SK-N-SH (cell line): ENCODE results near the gene PSME1. TPM values are rescaled to one million over a fixed set of nuclear protein-coding genes. Genes with fewer than 3 reads are reported as not detected.

Experiments used
- CTCF ChIA-PET: fragments of 300-600, 350-600 bp; formaldehyde crosslinking; extraction: SDS; loops from one replicate; lab custom pipeline; 2021; lab: Yijun Ruan, JAX
- POLR2A ChIA-PET: fragments of 350-600 bp; sonication (Branson Sonifier 250); formaldehyde crosslinking; extraction: SDS; loops from one replicate; lab custom pipeline; 2020; ENCODE audit warnings: antibody characterized with exemption, inconsistent platforms; lab: Yijun Ruan, JAX
- DNase-seq: peaks from one replicate; pipeline ENCODE4 v3.0.0; 2012
- H2AFZ ChIP-seq: fragments of 200-600 bp; sonication (generic); 2 replicates; pipeline ENCODE4 v1.8.1; 2016; ENCODE audit warnings: antibody characterized with exemption, mild to moderate bottlenecking, low read depth
- H3F3A ChIP-seq: fragments of 200-600 bp; sonication (generic); replicated peaks from 2 replicates; pipeline ENCODE3; 2016; ENCODE audit warnings: antibody characterized with exemption, mild to moderate bottlenecking; ENCODE audit not compliant: insufficient read depth
- H3K27ac ChIP-seq, 2 experiments: fragments of 200-500 bp in 1 of 2; fragments of 200-600 bp in 1 of 2; sonication (Bioruptor generic) in 1 of 2; sonication (generic), shearing (Covaris generic) in 1 of 2; 2 replicates each; pipeline versions ENCODE4 v1.5.1 to v1.6.1; 2014 to 2016; ENCODE audit warnings: low read depth in 2 of 2, inconsistent platforms in 1 of 2, low read length in 1 of 2, mild to moderate bottlenecking in 1 of 2, mixed read lengths in 1 of 2
- H3K27me3 ChIP-seq: fragments of 200-600 bp; sonication (generic), shearing (Covaris generic); 2 replicates; pipeline ENCODE4 v1.6.1; 2016; ENCODE audit warnings: mixed run types; ENCODE audit not compliant: insufficient read depth
- H3K36me3 ChIP-seq, 2 experiments: fragments of 200-500 bp in 1 of 2; fragments of 200-600 bp in 1 of 2; sonication (Bioruptor generic) in 1 of 2; sonication (generic) in 1 of 2; replicated peaks in 1 of 2; 2 replicates each; pipeline versions ENCODE3 to v1.5.1; 2014 to 2016; ENCODE audit warnings: low read length in 1 of 2, mild to moderate bottlenecking in 1 of 2; ENCODE audit not compliant: insufficient read depth in 2 of 2, control insufficient read depth in 1 of 2
- H3K4me1 ChIP-seq, 2 experiments: fragments of 200-500 bp in 1 of 2; fragments of 200-600 bp in 1 of 2; sonication (Bioruptor generic) in 1 of 2; sonication (generic), shearing (Covaris generic) in 1 of 2; 2 replicates each; pipeline versions ENCODE4 v1.5.1 to v1.6.1; 2014 to 2016; ENCODE audit warnings: low read depth in 1 of 2, low read length in 1 of 2, mixed run types in 1 of 2; ENCODE audit not compliant: insufficient read depth in 2 of 2, control insufficient read depth in 1 of 2
- H3K4me2 ChIP-seq: fragments of 200-600 bp; sonication (generic), shearing (Covaris generic); 2 replicates; pipeline ENCODE4 v1.6.1; 2017; ENCODE audit warnings: mixed run types
- H3K4me3 ChIP-seq, 2 experiments: fragments of 200-500 bp in 1 of 2; fragments of 200-600 bp in 1 of 2; sonication (Bioruptor generic) in 1 of 2; sonication (generic), shearing (Covaris generic) in 1 of 2; 2 replicates each; pipeline versions ENCODE4 v1.5.1 to v1.8.1; 2014 to 2016; ENCODE audit warnings: low read depth in 2 of 2, inconsistent platforms in 1 of 2, low read length in 1 of 2, mild to moderate bottlenecking in 1 of 2, mixed read lengths in 1 of 2, moderate library complexity in 1 of 2
- H3K79me2 ChIP-seq: fragments of 200-600 bp; sonication (generic); 2 replicates; pipeline ENCODE4 v1.8.1; 2017; ENCODE audit warnings: mild to moderate bottlenecking; ENCODE audit not compliant: insufficient read depth
- H3K9ac ChIP-seq: fragments of 200-600 bp; sonication (generic); 2 replicates; pipeline ENCODE4 v1.6.1; 2017; ENCODE audit warnings: mixed run types
- H3K9me2 ChIP-seq: fragments of 200-600 bp; sonication (generic); 2 replicates; pipeline ENCODE4 v1.6.1; 2017; ENCODE audit warnings: mixed run types
- H3K9me3 ChIP-seq: fragments of 200-600 bp; sonication (generic); 2 replicates; pipeline ENCODE4 v1.6.1; 2017; ENCODE audit warnings: mixed run types, mild to moderate bottlenecking, moderate library complexity
- H4K20me1 ChIP-seq: fragments of 200-600 bp; sonication (generic); 2 replicates; pipeline ENCODE4 v1.6.1; 2017; ENCODE audit warnings: mild to moderate bottlenecking, mixed run types; ENCODE audit not compliant: insufficient read depth
- CHD2 ChIP-seq: fragments of 150-350 bp; IDR thresholded peaks from 2 replicates; pipeline ENCODE4 v1.6.1; 2018; ENCODE audit warnings: low read length; ENCODE audit not compliant: partially characterized antibody
- EP300 ChIP-seq, 2 experiments: IDR thresholded peaks; 2 replicates each; pipeline versions ENCODE4 v1.4.0 to v1.6.1; 2012; ENCODE audit warnings: borderline replicate concordance in 1 of 2, low read depth in 1 of 2, low read length in 1 of 2
- EZH2phosphoT487 ChIP-seq: fragments of 200-600 bp; sonication (generic); IDR thresholded peaks from 2 replicates; pipeline ENCODE4 v1.6.1; 2017; ENCODE audit warnings: low read depth, mixed run types, mild to moderate bottlenecking, antibody characterized with exemption, moderate library complexity, borderline replicate concordance
- FOSL2 ChIP-seq: IDR thresholded peaks from 2 replicates; pipeline ENCODE4 v1.4.0; 2012; ENCODE audit warnings: low read depth, mild to moderate bottlenecking, moderate library complexity, borderline replicate concordance
- GATA2 ChIP-seq: sonication (generic); formaldehyde crosslinking; IDR thresholded peaks from 2 replicates; pipeline ENCODE4 v1.5.0; 2020; ENCODE audit warnings: mild to moderate bottlenecking, missing genetic modification reagents
- MEF2A ChIP-seq: IDR thresholded peaks from 2 replicates; pipeline ENCODE4 v1.4.0; 2012; ENCODE audit warnings: low read depth, borderline replicate concordance
- NFIC ChIP-seq: IDR thresholded peaks from 2 replicates; pipeline ENCODE4 v1.4.0; 2012; ENCODE audit warnings: borderline replicate concordance
- NRF1 ChIP-seq: IDR thresholded peaks from 2 replicates; pipeline ENCODE4 v1.6.1; 2012; ENCODE audit warnings: low read depth, mild to moderate bottlenecking, low read length
- RCOR1 ChIP-seq: fragments of 150-350 bp; IDR thresholded peaks from 2 replicates; pipeline ENCODE4 v1.6.1; 2017; ENCODE audit warnings: antibody characterized with exemption, low read length
- RFX5 ChIP-seq: IDR thresholded peaks from 2 replicates; pipeline ENCODE4 v1.6.1; 2012; ENCODE audit warnings: mild to moderate bottlenecking, improper control_type of control experiment, low read length
- TAF1 ChIP-seq: IDR thresholded peaks from 2 replicates; pipeline ENCODE4 v1.6.1; 2012; ENCODE audit warnings: low read depth, mild to moderate bottlenecking, low read length, moderate library complexity, borderline replicate concordance
- TEAD4 ChIP-seq: IDR thresholded peaks from 2 replicates; pipeline ENCODE4 v1.4.0; 2012; ENCODE audit warnings: mild to moderate bottlenecking, borderline replicate concordance; ENCODE audit not compliant: insufficient read depth
- WGBS: methylation state at CpG from one replicate; pipeline ENCODE4 v1.1.6; 2017; ENCODE audit warnings: low lambda C conversion rate; 5-methylcytosine and 5-hydroxymethylcytosine counted together
- polyA plus RNA-seq, 3 experiments: library from polyadenylated mRNA; depleted of rRNA; stranded (reverse); fragments of >200 nt; gene quantifications; 2 replicates each; pipeline ENCODE4 v1.2.3, GENCODE V29; 2012
- TF ChIP-seq, protein P1 (sequence below): fragments of 200-600 bp; sonication (generic); IDR thresholded peaks from 2 replicates; pipeline ENCODE4 v1.6.1; 2017; ENCODE audit warnings: antibody characterized with exemption, mild to moderate bottlenecking, moderate library complexity
- TF ChIP-seq, protein P2 (sequence below): fragments of 150-350 bp; IDR thresholded peaks from 2 replicates; pipeline ENCODE4 v1.6.1; 2017; ENCODE audit warnings: antibody characterized with exemption, low read length, low read depth, borderline replicate concordance
- TF ChIP-seq, protein P3 (sequence below): fragments of 150-350 bp; IDR thresholded peaks from 2 replicates; pipeline ENCODE4 v1.6.1; 2016; ENCODE audit warnings: mild to moderate bottlenecking, low read depth, low read length
- TF ChIP-seq, protein P4 (sequence below): IDR thresholded peaks from 2 replicates; pipeline ENCODE4; 2012

Gene PSME1
- polyA plus RNA-seq, 1 of the 3 experiments (the other 2 are of a cell fraction), result 287 TPM

DNA sequence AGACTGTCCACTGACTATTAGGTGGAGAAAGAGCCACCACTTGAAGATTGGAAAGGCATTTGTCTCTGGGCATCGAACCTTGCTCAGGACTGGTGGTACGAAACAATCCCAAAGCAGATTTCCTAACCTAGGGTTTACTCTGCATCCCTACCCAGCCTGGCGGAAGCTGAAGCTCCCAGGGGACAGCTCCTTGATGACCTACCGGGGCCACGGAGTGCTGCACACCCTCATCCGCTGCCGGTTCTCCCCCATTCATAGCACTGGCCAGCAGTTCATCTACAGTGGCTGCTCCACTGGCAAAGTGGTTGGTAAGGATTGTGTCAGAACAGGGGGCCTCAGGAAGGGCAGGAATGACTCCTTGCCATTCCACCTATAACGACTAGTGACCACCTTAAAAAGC is 14.8 kb upstream of the PSME1 start:
- CTCF ChIA-PET, result interaction anchor here (1.4 kb wide), 1 partner anchor 12 kb away, joined by 3 read pairs; no protein-coding TSS in a partner anchor
- no peak overlapping the region for H3K9ac ChIP-seq
- no peaks in the 10 kb centered on the region for H3K9me3 ChIP-seq
- H3K79me2 ChIP-seq, result no peaks in the 10 kb centered on the region
- no peaks in the 10 kb centered on the region for H3K9me2 ChIP-seq
- no peaks in the 10 kb centered on the region for H4K20me1 ChIP-seq
- no peak overlapping the region for H2AFZ ChIP-seq
- H3K27ac ChIP-seq, result no peak overlapping the region
- no peaks in the 10 kb centered on the region for H3F3A ChIP-seq
- H3K4me3 ChIP-seq, result no peak overlapping the region
- WGBS, result 88% methylated on average over 4 of the region's 8 CpGs
- no peak overlapping the region for H3K4me2 ChIP-seq
- peaks cover 4% of the 10 kb centered on the region in 2 experiments; a peak in 2 of 4 replicates for H3K4me1 ChIP-seq
- no peak for DNase-seq
- no peak for TF ChIP-seq EP300 (IDR thresholded peaks at IDR 0.05; ENCODE audit: borderline replicate concordance in 1 of 2, low read depth in 1 of 2, low read length in 1 of 2)
- TF ChIP-seq RCOR1, result no peak
- no peak for TF ChIP-seq RFX5
- TF ChIP-seq FOSL2, result no peak
- TF ChIP-seq GATA2 (CRISPR knock-in tag), result no peak
- TF ChIP-seq, protein P1, sequence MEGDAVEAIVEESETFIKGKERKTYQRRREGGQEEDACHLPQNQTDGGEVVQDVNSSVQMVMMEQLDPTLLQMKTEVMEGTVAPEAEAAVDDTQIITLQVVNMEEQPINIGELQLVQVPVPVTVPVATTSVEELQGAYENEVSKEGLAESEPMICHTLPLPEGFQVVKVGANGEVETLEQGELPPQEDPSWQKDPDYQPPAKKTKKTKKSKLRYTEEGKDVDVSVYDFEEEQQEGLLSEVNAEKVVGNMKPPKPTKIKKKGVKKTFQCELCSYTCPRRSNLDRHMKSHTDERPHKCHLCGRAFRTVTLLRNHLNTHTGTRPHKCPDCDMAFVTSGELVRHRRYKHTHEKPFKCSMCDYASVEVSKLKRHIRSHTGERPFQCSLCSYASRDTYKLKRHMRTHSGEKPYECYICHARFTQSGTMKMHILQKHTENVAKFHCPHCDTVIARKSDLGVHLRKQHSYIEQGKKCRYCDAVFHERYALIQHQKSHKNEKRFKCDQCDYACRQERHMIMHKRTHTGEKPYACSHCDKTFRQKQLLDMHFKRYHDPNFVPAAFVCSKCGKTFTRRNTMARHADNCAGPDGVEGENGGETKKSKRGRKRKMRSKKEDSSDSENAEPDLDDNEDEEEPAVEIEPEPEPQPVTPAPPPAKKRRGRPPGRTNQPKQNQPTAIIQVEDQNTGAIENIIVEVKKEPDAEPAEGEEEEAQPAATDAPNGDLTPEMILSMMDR, result no peak
- no peak for TF ChIP-seq NRF1
- TF ChIP-seq EZH2phosphoT487, result no peak
- TF ChIP-seq TEAD4, result no peak
- TF ChIP-seq, protein P2, sequence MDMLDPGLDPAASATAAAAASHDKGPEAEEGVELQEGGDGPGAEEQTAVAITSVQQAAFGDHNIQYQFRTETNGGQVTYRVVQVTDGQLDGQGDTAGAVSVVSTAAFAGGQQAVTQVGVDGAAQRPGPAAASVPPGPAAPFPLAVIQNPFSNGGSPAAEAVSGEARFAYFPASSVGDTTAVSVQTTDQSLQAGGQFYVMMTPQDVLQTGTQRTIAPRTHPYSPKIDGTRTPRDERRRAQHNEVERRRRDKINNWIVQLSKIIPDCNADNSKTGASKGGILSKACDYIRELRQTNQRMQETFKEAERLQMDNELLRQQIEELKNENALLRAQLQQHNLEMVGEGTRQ, result no peak
- TF ChIP-seq TAF1, result no peak
- TF ChIP-seq NFIC, result no peak
- TF ChIP-seq, protein P3, sequence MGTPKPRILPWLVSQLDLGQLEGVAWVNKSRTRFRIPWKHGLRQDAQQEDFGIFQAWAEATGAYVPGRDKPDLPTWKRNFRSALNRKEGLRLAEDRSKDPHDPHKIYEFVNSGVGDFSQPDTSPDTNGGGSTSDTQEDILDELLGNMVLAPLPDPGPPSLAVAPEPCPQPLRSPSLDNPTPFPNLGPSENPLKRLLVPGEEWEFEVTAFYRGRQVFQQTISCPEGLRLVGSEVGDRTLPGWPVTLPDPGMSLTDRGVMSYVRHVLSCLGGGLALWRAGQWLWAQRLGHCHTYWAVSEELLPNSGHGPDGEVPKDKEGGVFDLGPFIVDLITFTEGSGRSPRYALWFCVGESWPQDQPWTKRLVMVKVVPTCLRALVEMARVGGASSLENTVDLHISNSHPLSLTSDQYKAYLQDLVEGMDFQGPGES, result no peak
- TF ChIP-seq CHD2, result no peak
- TF ChIP-seq, protein P4, sequence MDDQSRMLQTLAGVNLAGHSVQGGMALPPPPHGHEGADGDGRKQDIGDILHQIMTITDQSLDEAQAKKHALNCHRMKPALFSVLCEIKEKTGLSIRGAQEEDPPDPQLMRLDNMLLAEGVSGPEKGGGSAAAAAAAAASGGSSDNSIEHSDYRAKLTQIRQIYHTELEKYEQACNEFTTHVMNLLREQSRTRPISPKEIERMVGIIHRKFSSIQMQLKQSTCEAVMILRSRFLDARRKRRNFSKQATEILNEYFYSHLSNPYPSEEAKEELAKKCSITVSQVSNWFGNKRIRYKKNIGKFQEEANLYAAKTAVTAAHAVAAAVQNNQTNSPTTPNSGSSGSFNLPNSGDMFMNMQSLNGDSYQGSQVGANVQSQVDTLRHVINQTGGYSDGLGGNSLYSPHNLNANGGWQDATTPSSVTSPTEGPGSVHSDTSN, result no peak
- TF ChIP-seq MEF2A, result no peak
- POLR2A ChIA-PET, result no interaction called here
- no peaks in the 10 kb centered on the region for H3K27me3 ChIP-seq
- peaks cover 12 to 47% of the 10 kb centered on the region in 2 experiments for H3K36me3 ChIP-seq
